HEK293 (cell line): ENCODE results near the gene DUS3L.

Experiments used
- EGR2 ChIP-seq: fragments of 450-650 bp; formaldehyde crosslinking; IDR thresholded peaks from 2 replicates; pipeline ENCODE4 v1.5.1; 2016; ENCODE audit warnings: low read depth, missing biosample characterization, missing genetic modification characterization
- FEZF1 ChIP-seq: fragments of 450-650 bp; formaldehyde crosslinking; IDR thresholded peaks from 2 replicates; pipeline ENCODE4 v1.5.1; 2016; ENCODE audit warnings: missing biosample characterization, missing genetic modification characterization
- RBAK ChIP-seq: fragments of 450-650 bp; formaldehyde crosslinking; IDR thresholded peaks from 2 replicates; pipeline ENCODE4 v1.5.1; 2016; ENCODE audit warnings: missing biosample characterization, missing genetic modification characterization
- REPIN1 ChIP-seq: fragments of 450-650 bp; formaldehyde crosslinking; IDR thresholded peaks from 2 replicates; pipeline ENCODE4 v1.5.1; 2017; ENCODE audit warnings: missing biosample characterization, missing genetic modification characterization, low read depth
- YY1 ChIP-seq: fragments of 450-650 bp; formaldehyde crosslinking; IDR thresholded peaks from 2 replicates; pipeline ENCODE4 v1.5.1; 2018; ENCODE audit warnings: missing biosample characterization, missing genetic modification characterization
- ZBTB21 ChIP-seq: fragments of 450-650 bp; formaldehyde crosslinking; IDR thresholded peaks from 2 replicates; pipeline ENCODE4 v1.5.1; 2017; ENCODE audit warnings: missing biosample characterization, missing genetic modification characterization
- ZBTB49 ChIP-seq: fragments of 450-650 bp; formaldehyde crosslinking; IDR thresholded peaks from 2 replicates; pipeline ENCODE4 v1.5.1; 2016; ENCODE audit warnings: missing biosample characterization, missing genetic modification characterization, low read depth
- ZFP37 ChIP-seq: fragments of 450-650 bp; formaldehyde crosslinking; IDR thresholded peaks from 2 replicates; pipeline ENCODE4 v1.5.1; 2016; ENCODE audit warnings: missing biosample characterization, missing genetic modification characterization
- ZNF132 ChIP-seq: fragments of 450-650 bp; formaldehyde crosslinking; IDR thresholded peaks from 2 replicates; pipeline ENCODE4 v1.5.1; 2017; ENCODE audit warnings: missing biosample characterization, missing genetic modification characterization, borderline replicate concordance
- ZNF140 ChIP-seq: fragments of 450-650 bp; formaldehyde crosslinking; IDR thresholded peaks from 2 replicates; pipeline ENCODE4 v1.5.1; 2016; ENCODE audit warnings: missing biosample characterization, missing genetic modification characterization
- ZNF184 ChIP-seq: fragments of 450-650 bp; IDR thresholded peaks from 2 replicates; pipeline ENCODE4 v1.5.1; 2018; ENCODE audit warnings: missing biosample characterization, mild to moderate bottlenecking, missing genetic modification characterization
- ZNF239 ChIP-seq: fragments of 450-650 bp; formaldehyde crosslinking; IDR thresholded peaks from 2 replicates; pipeline ENCODE4 v1.5.1; 2016; ENCODE audit warnings: missing biosample characterization, missing genetic modification characterization
- ZNF324 ChIP-seq: fragments of 450-650 bp; formaldehyde crosslinking; IDR thresholded peaks from 2 replicates; pipeline ENCODE4 v1.5.1; 2016; ENCODE audit warnings: missing biosample characterization, missing genetic modification characterization
- ZNF426 ChIP-seq: fragments of 450-650 bp; formaldehyde crosslinking; IDR thresholded peaks from 2 replicates; pipeline ENCODE4 v1.5.1; 2017; ENCODE audit warnings: missing biosample characterization, missing genetic modification characterization, mild to moderate bottlenecking, inconsistent platforms, moderate library complexity
- ZNF433 ChIP-seq: fragments of 450-650 bp; formaldehyde crosslinking; IDR thresholded peaks from 2 replicates; pipeline ENCODE4 v1.5.1; 2016; ENCODE audit warnings: missing biosample characterization, missing genetic modification characterization, low read depth
- ZNF48 ChIP-seq: fragments of 450-650 bp; formaldehyde crosslinking; IDR thresholded peaks from 2 replicates; pipeline ENCODE4 v1.5.1; 2016; ENCODE audit warnings: missing biosample characterization, missing genetic modification characterization
- ZNF510 ChIP-seq: fragments of 450-650 bp; formaldehyde crosslinking; IDR thresholded peaks from 2 replicates; pipeline ENCODE4 v1.5.1; 2018; ENCODE audit warnings: mild to moderate bottlenecking, missing genetic modification characterization, missing biosample characterization; ENCODE audit not compliant: insufficient replicate concordance
- ZNF530 ChIP-seq: fragments of 450-650 bp; formaldehyde crosslinking; IDR thresholded peaks from 2 replicates; pipeline ENCODE4 v1.5.1; 2016; ENCODE audit warnings: low read depth, missing biosample characterization, missing genetic modification characterization
- ZNF571 ChIP-seq: fragments of 450-650 bp; formaldehyde crosslinking; IDR thresholded peaks from 2 replicates; pipeline ENCODE4 v1.5.0; 2017; ENCODE audit warnings: missing biosample characterization, missing genetic modification characterization
- ZNF600 ChIP-seq: fragments of 450-650 bp; formaldehyde crosslinking; IDR thresholded peaks from 2 replicates; pipeline ENCODE4 v1.5.1; 2016; ENCODE audit warnings: missing biosample characterization, missing genetic modification characterization
- ZNF623 ChIP-seq: fragments of 450-650 bp; formaldehyde crosslinking; IDR thresholded peaks from 2 replicates; pipeline ENCODE4 v1.5.1; 2016; ENCODE audit warnings: missing biosample characterization, missing genetic modification characterization
- ZNF654 ChIP-seq: fragments of 450-650 bp; formaldehyde crosslinking; IDR thresholded peaks from 2 replicates; pipeline ENCODE4 v1.5.1; 2016; ENCODE audit warnings: low read depth, missing biosample characterization, missing genetic modification characterization
- ZNF664 ChIP-seq: fragments of 450-650 bp; formaldehyde crosslinking; IDR thresholded peaks from 2 replicates; pipeline ENCODE4 v1.5.1; 2016; ENCODE audit warnings: missing biosample characterization, missing genetic modification characterization
- ZNF747 ChIP-seq: fragments of 450-650 bp; formaldehyde crosslinking; IDR thresholded peaks from 2 replicates; pipeline ENCODE4 v1.5.1; 2016; ENCODE audit warnings: missing biosample characterization, missing genetic modification characterization
- ZNF792 ChIP-seq: fragments of 450-650 bp; formaldehyde crosslinking; IDR thresholded peaks from 2 replicates; pipeline ENCODE4 v1.5.1; 2016; ENCODE audit warnings: missing biosample characterization, missing genetic modification characterization
- ZSCAN30 ChIP-seq: fragments of 450-650 bp; IDR thresholded peaks from 2 replicates; pipeline ENCODE4 v1.5.1; 2018; ENCODE audit warnings: missing biosample characterization, mild to moderate bottlenecking, missing genetic modification characterization, moderate library complexity
- TF ChIP-seq, protein P1 (sequence below): fragments of 450-650 bp; formaldehyde crosslinking; IDR thresholded peaks from 2 replicates; pipeline ENCODE4 v1.5.1; 2016; ENCODE audit warnings: missing biosample characterization, missing genetic modification characterization, low read depth
- TF ChIP-seq, protein P2 (sequence below): fragments of 450-650 bp; formaldehyde crosslinking; IDR thresholded peaks from 2 replicates; pipeline ENCODE4 v1.5.1; 2016; ENCODE audit warnings: missing biosample characterization, missing genetic modification characterization
- TF ChIP-seq, protein P3 (sequence below): IDR thresholded peaks from 2 replicates; pipeline ENCODE4 v1.6.1; 2011; ENCODE audit warnings: mild to moderate bottlenecking, low read depth, low read length, borderline replicate concordance
- TF ChIP-seq, protein P4 (sequence below): fragments of 450-650 bp; formaldehyde crosslinking; IDR thresholded peaks from 2 replicates; pipeline ENCODE4 v1.5.1; 2016; ENCODE audit warnings: missing biosample characterization, missing genetic modification characterization
- TF ChIP-seq, protein P5 (sequence below): fragments of 450-650 bp; formaldehyde crosslinking; IDR thresholded peaks from 2 replicates; pipeline ENCODE4 v1.5.1; 2016; ENCODE audit warnings: missing biosample characterization, missing genetic modification characterization

The DUS3L gene

GRCh38 chr19:5826531-5827341 lies 35.8 kb upstream of the DUS3L start (continued):
- TF ChIP-seq ZBTB49 (tag by site-specific recombination): no peak
- no peak for TF ChIP-seq ZNF239 (tag by site-specific recombination)
- no peak for TF ChIP-seq ZBTB21 (tag by site-specific recombination)
- TF ChIP-seq ZNF530 (tag by site-specific recombination): no peak
- TF ChIP-seq ZNF184 (tag by site-specific recombination): no peak
- TF ChIP-seq ZNF48 (tag by site-specific recombination): no peak
- TF ChIP-seq ZNF792 (tag by site-specific recombination): no peak
- no peak for TF ChIP-seq ZNF571 (tag by site-specific recombination)
- no peak for TF ChIP-seq ZNF324 (tag by site-specific recombination)
- TF ChIP-seq, protein P1, sequence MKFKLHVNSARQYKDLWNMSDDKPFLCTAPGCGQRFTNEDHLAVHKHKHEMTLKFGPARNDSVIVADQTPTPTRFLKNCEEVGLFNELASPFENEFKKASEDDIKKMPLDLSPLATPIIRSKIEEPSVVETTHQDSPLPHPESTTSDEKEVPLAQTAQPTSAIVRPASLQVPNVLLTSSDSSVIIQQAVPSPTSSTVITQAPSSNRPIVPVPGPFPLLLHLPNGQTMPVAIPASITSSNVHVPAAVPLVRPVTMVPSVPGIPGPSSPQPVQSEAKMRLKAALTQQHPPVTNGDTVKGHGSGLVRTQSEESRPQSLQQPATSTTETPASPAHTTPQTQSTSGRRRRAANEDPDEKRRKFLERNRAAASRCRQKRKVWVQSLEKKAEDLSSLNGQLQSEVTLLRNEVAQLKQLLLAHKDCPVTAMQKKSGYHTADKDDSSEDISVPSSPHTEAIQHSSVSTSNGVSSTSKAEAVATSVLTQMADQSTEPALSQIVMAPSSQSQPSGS (tag by site-specific recombination): no peak
- TF ChIP-seq REPIN1 (tag by site-specific recombination): no peak
- TF ChIP-seq ZNF510 (tag by site-specific recombination): no peak
- TF ChIP-seq, protein P2, sequence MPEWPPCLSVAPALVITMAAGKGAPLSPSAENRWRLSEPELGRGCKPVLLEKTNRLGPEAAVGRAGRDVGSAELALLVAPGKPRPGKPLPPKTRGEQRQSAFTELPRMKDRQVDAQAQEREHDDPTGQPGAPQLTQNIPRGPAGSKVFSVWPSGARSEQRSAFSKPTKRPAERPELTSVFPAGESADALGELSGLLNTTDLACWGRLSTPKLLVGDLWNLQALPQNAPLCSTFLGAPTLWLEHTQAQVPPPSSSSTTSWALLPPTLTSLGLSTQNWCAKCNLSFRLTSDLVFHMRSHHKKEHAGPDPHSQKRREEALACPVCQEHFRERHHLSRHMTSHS (tag by site-specific recombination): no peak
- TF ChIP-seq, protein P3, sequence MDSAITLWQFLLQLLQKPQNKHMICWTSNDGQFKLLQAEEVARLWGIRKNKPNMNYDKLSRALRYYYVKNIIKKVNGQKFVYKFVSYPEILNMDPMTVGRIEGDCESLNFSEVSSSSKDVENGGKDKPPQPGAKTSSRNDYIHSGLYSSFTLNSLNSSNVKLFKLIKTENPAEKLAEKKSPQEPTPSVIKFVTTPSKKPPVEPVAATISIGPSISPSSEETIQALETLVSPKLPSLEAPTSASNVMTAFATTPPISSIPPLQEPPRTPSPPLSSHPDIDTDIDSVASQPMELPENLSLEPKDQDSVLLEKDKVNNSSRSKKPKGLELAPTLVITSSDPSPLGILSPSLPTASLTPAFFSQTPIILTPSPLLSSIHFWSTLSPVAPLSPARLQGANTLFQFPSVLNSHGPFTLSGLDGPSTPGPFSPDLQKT: no peak
- TF ChIP-seq ZNF664 (tag by site-specific recombination): no peak
- TF ChIP-seq EGR2: no peak
- TF ChIP-seq ZNF600: no peak
- no peak for TF ChIP-seq ZNF654 (tag by site-specific recombination)
- TF ChIP-seq ZNF433 (tag by site-specific recombination): no peak
- TF ChIP-seq ZNF140 (tag by site-specific recombination): no peak
- TF ChIP-seq ZNF426: no peak
- TF ChIP-seq, protein P4, sequence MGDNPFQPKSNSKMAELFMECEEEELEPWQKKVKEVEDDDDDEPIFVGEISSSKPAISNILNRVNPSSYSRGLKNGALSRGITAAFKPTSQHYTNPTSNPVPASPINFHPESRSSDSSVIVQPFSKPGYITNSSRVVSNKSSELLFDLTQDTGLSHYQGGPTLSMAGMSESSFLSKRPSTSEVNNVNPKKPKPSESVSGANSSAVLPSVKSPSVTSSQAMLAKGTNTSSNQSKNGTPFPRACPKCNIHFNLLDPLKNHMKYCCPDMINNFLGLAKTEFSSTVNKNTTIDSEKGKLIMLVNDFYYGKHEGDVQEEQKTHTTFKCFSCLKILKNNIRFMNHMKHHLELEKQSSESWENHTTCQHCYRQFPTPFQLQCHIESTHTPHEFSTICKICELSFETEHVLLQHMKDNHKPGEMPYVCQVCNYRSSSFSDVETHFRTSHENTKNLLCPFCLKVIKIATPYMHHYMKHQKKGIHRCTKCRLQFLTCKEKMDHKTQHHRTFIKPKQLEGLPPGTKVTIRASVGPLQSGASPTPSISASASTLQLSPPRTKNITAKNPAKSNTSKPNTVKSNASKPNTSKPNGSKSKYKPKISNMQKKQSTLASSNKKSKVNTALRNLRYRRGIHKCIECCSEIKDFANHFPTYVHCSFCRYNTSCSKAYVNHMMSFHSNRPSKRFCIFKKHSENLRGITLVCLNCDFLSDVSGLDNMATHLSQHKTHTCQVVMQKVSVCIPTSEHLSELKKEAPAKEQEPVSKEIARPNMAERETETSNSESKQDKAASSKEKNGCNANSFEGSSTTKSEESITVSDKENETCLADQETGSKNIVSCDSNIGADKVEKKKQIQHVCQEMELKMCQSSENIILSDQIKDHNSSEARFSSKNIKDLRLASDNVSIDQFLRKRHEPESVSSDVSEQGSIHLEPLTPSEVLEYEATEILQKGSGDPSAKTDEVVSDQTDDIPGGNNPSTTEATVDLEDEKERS (tag by site-specific recombination): no peak
- TF ChIP-seq RBAK: no peak
- no peak for TF ChIP-seq FEZF1 (tag by site-specific recombination)
- TF ChIP-seq ZNF623: peak; percentile 28; the same call in 1 of the 2 replicates
- no peak for TF ChIP-seq ZFP37 (tag by site-specific recombination)
- no peak for TF ChIP-seq YY1 (tag by site-specific recombination)
- TF ChIP-seq, protein P5, sequence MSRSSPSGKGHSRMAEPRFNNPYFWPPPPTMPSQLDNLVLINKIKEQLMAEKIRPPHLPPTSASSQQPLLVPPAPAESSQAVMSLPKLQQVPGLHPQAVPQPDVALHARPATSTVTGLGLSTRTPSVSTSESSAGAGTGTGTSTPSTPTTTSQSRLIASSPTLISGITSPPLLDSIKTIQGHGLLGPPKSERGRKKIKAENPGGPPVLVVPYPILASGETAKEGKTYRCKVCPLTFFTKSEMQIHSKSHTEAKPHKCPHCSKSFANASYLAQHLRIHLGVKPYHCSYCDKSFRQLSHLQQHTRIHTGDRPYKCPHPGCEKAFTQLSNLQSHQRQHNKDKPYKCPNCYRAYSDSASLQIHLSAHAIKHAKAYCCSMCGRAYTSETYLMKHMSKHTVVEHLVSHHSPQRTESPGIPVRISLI: no peak
- no peak for TF ChIP-seq ZNF747
- no peak for TF ChIP-seq ZSCAN30
- no peak for TF ChIP-seq ZNF132 (tag by site-specific recombination)
